Measurements from ENCODE around the gene HDAC8.

DNA sequence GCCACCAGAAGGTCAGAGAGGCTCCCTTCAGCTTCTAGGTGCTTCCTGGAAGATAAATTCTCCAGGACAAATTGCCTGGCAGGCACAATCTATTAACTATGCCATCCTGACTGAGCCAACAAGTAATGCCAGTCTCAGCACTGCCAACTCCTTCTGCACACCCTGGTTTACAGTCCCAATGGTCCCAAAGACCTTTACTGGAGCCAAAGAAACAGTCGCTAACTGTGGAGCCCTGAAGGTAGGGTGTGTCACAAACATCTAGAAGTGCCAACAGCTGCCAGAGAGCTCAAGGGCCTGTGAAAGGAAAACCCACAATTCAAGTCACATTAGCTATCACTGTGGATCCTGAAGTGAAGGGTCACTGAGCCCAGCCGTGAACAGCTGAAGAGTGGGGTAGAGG, 232.0 kb downstream of the HDAC8 start:
- no peak for TF ChIP-seq POLR2A (IDR thresholded peaks at IDR 0.05)
- TF ChIP-seq, protein P1, sequence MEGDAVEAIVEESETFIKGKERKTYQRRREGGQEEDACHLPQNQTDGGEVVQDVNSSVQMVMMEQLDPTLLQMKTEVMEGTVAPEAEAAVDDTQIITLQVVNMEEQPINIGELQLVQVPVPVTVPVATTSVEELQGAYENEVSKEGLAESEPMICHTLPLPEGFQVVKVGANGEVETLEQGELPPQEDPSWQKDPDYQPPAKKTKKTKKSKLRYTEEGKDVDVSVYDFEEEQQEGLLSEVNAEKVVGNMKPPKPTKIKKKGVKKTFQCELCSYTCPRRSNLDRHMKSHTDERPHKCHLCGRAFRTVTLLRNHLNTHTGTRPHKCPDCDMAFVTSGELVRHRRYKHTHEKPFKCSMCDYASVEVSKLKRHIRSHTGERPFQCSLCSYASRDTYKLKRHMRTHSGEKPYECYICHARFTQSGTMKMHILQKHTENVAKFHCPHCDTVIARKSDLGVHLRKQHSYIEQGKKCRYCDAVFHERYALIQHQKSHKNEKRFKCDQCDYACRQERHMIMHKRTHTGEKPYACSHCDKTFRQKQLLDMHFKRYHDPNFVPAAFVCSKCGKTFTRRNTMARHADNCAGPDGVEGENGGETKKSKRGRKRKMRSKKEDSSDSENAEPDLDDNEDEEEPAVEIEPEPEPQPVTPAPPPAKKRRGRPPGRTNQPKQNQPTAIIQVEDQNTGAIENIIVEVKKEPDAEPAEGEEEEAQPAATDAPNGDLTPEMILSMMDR (IDR thresholded peaks at IDR 0.05) = no peak

All from lower leg skin (tissue), 3 donors.